GM18505 (cell line): ENCODE measurements around the gene CEP131.
"Not testable (repeated sequence)": the region's sequence is repeated elsewhere in the genome, so short reads cannot be mapped to it uniquely, and the experiment has no call there.

Experiments used
- ATAC-seq: cut with Tn5 transposase; IDR thresholded peaks from one replicate; pipeline ENCODE4 v1.9.1; 2021; ENCODE audit not compliant: unreplicated experiment
- POLR2A ChIP-seq: IDR thresholded peaks from 4 replicates; pipeline ENCODE4 v1.6.1; 2011; ENCODE audit warnings: borderline replicate concordance; ENCODE audit not compliant: insufficient read depth, insufficient read length; ENCODE audit errors: extremely low read depth

CEP131 gene

GRCh38 chr17:81160306-81160705 lies 62.5 kb downstream of the CEP131 start:
- no peak for ATAC-seq
- TF ChIP-seq POLR2A, result no peak

- no peak for ATAC-seq
These were observed 63.0 kb downstream of the CEP131 start for GRCh38 chr17:81159611-81160265.

GRCh38 chr17:81158688-81159590 lies 63.8 kb downstream of the CEP131 start:
- no peak for ATAC-seq
- no peak for TF ChIP-seq POLR2A

More at GRCh38 chr17:81159611-81160265, 63.0 kb downstream of the CEP131 start:
- no peak for TF ChIP-seq POLR2A

- ATAC-seq, result no peak
- TF ChIP-seq POLR2A, result no peak
These were observed 64.7 kb downstream of the CEP131 start for GRCh38 chr17:81157848-81158687.

- no peak for ATAC-seq
- TF ChIP-seq POLR2A, result no peak
These were observed 65.6 kb downstream of the CEP131 start for GRCh38 chr17:81156866-81157805.

- TF ChIP-seq POLR2A, result no peak
- ATAC-seq, result no peak
These were observed 67.8 kb downstream of the CEP131 start for GRCh38 chr17:81154961-81155360.

- not testable (repeated sequence) for ATAC-seq
These were observed 68.7 kb downstream of the CEP131 start for GRCh38 chr17:81154016-81154415.

GRCh38 chr17:81153340-81153803 lies 69.4 kb downstream of the CEP131 start:
- no peak for ATAC-seq

GRCh38 chr17:81152288-81152828 lies 70.4 kb downstream of the CEP131 start:
- no peak for ATAC-seq
- no peak for TF ChIP-seq POLR2A

More at GRCh38 chr17:81153340-81153803, 69.4 kb downstream of the CEP131 start:
- TF ChIP-seq POLR2A, result no peak

- ATAC-seq, result no peak
- no peak for TF ChIP-seq POLR2A
These were observed 71.5 kb downstream of the CEP131 start for GRCh38 chr17:81151278-81151677.

- TF ChIP-seq POLR2A, result no peak
- no peak for ATAC-seq
These were observed 72.2 kb downstream of the CEP131 start for GRCh38 chr17:81150377-81151077.
